ENCODE results near the gene DBN1.

- TF ChIP-seq CTCF (optimal IDR thresholded peaks at IDR 0.05 in 1 of 3, IDR thresholded peaks at IDR 0.05 in 1 of 3, conservative IDR thresholded peaks at IDR 0.05 in 1 of 3; ENCODE audit: extremely low read depth in 1 of 3, insufficient read depth in 2 of 3, low read length in 3 of 3) (no peak), EZH2 (IDR thresholded peaks at IDR 0.05; ENCODE audit: low read length) (no peak)
Observed at GRCh38 chr5:177425801-177426565, 47.5 kb downstream of the DBN1 start.
